SU-DHL-6 (cell line): ENCODE data around the gene KHDC4.

Experiments used
- H2AFZ ChIP-seq: fragments of 200-600 bp; sonication (generic); 2 replicates; pipeline ENCODE4 v1.6.1; 2014; ENCODE audit warnings: low read depth, mild to moderate bottlenecking, moderate library complexity, mixed read lengths, antibody characterized with exemption, low read length; ENCODE audit not compliant: severe bottlenecking
- H3F3A ChIP-seq: fragments of 200-600 bp; shearing (Covaris generic); 2 replicates; pipeline ENCODE4 v1.6.0; 2016; ENCODE audit warnings: antibody characterized with exemption, mild to moderate bottlenecking; ENCODE audit not compliant: insufficient read depth
- H3K27ac ChIP-seq: fragments of 200-600 bp; sonication (generic); 2 replicates; pipeline ENCODE4 v1.5.1; 2016; ENCODE audit warnings: low read depth, mild to moderate bottlenecking, low read length, moderate library complexity, mixed read lengths
- H3K27me3 ChIP-seq: fragments of 200-600 bp; sonication (generic), shearing (Covaris generic); 2 replicates; pipeline ENCODE4 v1.6.0; 2014; ENCODE audit warnings: mild to moderate bottlenecking, low read length
- H3K36me3 ChIP-seq: fragments of 200-600 bp; sonication (generic); 2 replicates; pipeline ENCODE4 v1.6.1; 2014; ENCODE audit warnings: mild to moderate bottlenecking, low read length, mixed read lengths
- H3K4me2 ChIP-seq: fragments of 300-600, 200-600 bp; shearing (Covaris generic), sonication (generic); 2 replicates; pipeline ENCODE4 v1.6.0; 2014; ENCODE audit warnings: low read length, low read depth, mild to moderate bottlenecking; ENCODE audit not compliant: poor library complexity, severe bottlenecking
- H3K4me3 ChIP-seq: fragments of 200-600 bp; sonication (generic); 2 replicates; pipeline ENCODE4 v1.5.1; 2014; ENCODE audit warnings: antibody characterized with exemption, low read length, mild to moderate bottlenecking, mixed read lengths; ENCODE audit not compliant: insufficient read depth, poor library complexity, severe bottlenecking
- H3K79me2 ChIP-seq: fragments of 200-600 bp; sonication (generic); 2 replicates; pipeline ENCODE4 v1.6.1; 2014; ENCODE audit warnings: mild to moderate bottlenecking, low read length, moderate library complexity; ENCODE audit not compliant: insufficient read depth
- H3K9ac ChIP-seq: fragments of 200-600 bp; sonication (generic); 2 replicates; pipeline ENCODE4 v1.7.0; 2014; ENCODE audit warnings: mild to moderate bottlenecking, low read length
- H3K9me2 ChIP-seq: fragments of 200-600 bp; sonication (generic); replicated peaks from 2 replicates; pipeline ENCODE4 v1.6.1; 2014; ENCODE audit warnings: low read length; ENCODE audit not compliant: insufficient read depth
- H3K9me3 ChIP-seq: fragments of 200-600 bp; sonication (generic); 2 replicates; pipeline ENCODE4 v1.6.1; 2014; ENCODE audit warnings: low read length, mixed read lengths; ENCODE audit not compliant: insufficient read depth
- H4K20me1 ChIP-seq: fragments of 200-600 bp; sonication (generic); 2 replicates; pipeline ENCODE4 v1.6.1; 2014; ENCODE audit warnings: low read depth, mild to moderate bottlenecking, antibody characterized with exemption, low read length, moderate library complexity, mixed read lengths
- CTCF ChIP-seq: fragments of 200-600 bp; sonication (generic); IDR thresholded peaks from one replicate; pipeline ENCODE4 v1.5.1; 2017; ENCODE audit warnings: antibody characterized with exemption, mild to moderate bottlenecking, low read length, moderate library complexity; ENCODE audit not compliant: insufficient read depth, poor library complexity, severe bottlenecking
- EZH2phosphoT487 ChIP-seq: fragments of 200-600 bp; sonication (generic), shearing (Covaris generic); conservative IDR thresholded peaks from 2 replicates; pipeline ENCODE4 v1.6.1; 2018; ENCODE audit warnings: mild to moderate bottlenecking, antibody characterized with exemption, low read length, moderate library complexity, mixed read lengths

Gene KHDC4

DNA sequence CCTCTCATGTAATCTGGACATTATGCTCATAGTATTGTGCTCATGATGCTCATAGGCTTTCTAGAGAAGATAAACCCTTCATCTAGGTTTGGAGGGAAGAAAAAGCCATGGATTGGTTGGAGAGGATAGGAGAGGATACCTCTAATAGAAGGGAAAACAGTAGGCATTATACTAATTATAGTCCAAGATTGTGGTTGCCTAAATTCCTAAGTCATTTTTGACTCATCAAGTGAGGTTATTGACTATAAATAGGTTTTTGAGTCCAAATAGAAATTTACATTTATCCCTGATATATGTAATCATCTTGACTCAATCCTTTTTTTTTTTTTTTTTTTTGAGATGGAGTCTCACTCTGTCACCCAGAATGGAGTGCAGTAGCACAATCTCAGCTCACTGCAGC is 69.8 kb downstream of the KHDC4 start:
- no peaks in the 10 kb centered on the region for H4K20me1 ChIP-seq
- TF ChIP-seq EZH2phosphoT487 = no peak
- TF ChIP-seq CTCF = no peak
- no peaks in the 10 kb centered on the region for H3K36me3 ChIP-seq

More for the DNA sequence above, 69.8 kb downstream of the KHDC4 start:
- no peak overlapping the region for H3K9ac ChIP-seq
- no peak overlapping the region for H3K4me2 ChIP-seq
- H3K4me3 ChIP-seq = no peak overlapping the region
- H3F3A ChIP-seq = no peaks in the 10 kb centered on the region
- no peaks in the 10 kb centered on the region; the same call in 1 of the 2 replicates for H3K27me3 ChIP-seq
- no peaks in the 10 kb centered on the region for H3K9me3 ChIP-seq
- no peaks in the 10 kb centered on the region for H3K79me2 ChIP-seq
- H3K27ac ChIP-seq = no peak overlapping the region
- no peak overlapping the region for H2AFZ ChIP-seq
- H3K9me2 ChIP-seq = no peaks in the 10 kb centered on the region
